Activated naive CD8-positive, alpha-beta T cell (primary cell): ENCODE results near the gene ACACA.
"Not testable (repeated sequence)": the region's sequence is repeated elsewhere in the genome, so short reads cannot be mapped to it uniquely, and the experiment has no call there.

Experiments used
- H3K27ac Mint-ChIP-seq: one replicate; pipeline ENCODE4 v1.8.0; 2021; ENCODE audit warnings: mixed read lengths
- H3K27me3 Mint-ChIP-seq: one replicate; pipeline ENCODE4 v1.8.0; 2021; ENCODE audit warnings: mixed read lengths
- H3K36me3 Mint-ChIP-seq: one replicate; pipeline ENCODE4 v1.8.0; 2021; ENCODE audit warnings: mixed read lengths
- H3K4me1 Mint-ChIP-seq: one replicate; pipeline ENCODE4 v1.8.0; 2021; ENCODE audit warnings: low read depth, mixed read lengths
- H3K4me3 Mint-ChIP-seq: one replicate; pipeline ENCODE4 v1.8.0; 2021; ENCODE audit warnings: mild to moderate bottlenecking, mixed read lengths
- H3K9me3 Mint-ChIP-seq: one replicate; pipeline ENCODE4 v1.8.0; 2021; ENCODE audit warnings: low read depth, mixed read lengths

The ACACA gene

DNA sequence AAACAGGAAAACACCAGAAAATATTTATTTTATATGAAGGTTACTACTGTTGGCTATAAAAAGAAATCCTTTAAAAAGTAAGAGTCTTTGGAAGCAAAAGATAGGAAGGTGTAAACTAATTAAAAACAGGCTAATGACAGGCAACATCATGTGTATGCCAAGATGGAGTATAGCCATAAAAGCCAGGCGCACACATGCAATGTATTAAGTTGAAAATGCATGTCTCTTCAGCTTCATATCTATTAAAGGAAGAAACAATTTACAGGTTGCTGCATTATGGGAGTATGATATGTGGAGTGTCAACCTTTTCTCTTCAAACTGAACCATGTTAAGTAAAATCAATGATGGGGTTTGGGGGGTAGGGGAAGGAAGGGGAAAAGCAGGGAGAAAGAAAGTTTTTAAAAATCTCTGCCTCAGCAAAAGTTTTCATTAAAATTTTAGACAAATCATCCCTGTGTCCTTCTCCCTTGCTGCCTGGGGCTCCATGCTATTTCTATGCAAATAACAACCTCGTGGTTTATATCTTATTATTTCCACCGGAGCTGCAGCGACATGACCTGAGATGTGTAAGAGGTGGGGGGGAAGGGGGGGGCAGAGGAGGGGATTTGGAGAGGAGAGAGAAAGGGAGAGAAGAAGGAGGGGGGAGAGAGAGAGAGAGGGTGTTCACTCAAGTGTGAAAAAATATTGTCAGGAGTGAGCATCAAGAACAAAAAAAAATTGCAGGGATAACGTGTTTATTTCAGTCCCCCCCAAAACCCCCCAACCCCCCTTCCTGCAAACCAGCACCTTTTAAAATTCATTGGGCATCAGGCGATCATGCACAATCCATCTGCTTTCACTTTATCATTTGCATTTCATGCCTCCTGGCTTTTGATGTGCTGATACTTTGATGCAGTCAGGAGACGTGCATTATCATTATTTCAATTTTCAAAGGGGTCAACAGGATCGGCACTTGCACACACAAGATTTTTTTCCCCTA, 260.3 kb downstream of the ACACA start:
- H3K36me3 Mint-ChIP-seq, result peaks cover 24% of the 10 kb centered on the region
- peaks cover 3% of the 10 kb centered on the region for H3K4me1 Mint-ChIP-seq
- no peak overlapping the region for H3K27ac Mint-ChIP-seq
- H3K4me3 Mint-ChIP-seq, result no peak overlapping the region
- H3K27me3 Mint-ChIP-seq, result no peaks in the 10 kb centered on the region
- no peaks in the 10 kb centered on the region for H3K9me3 Mint-ChIP-seq

DNA sequence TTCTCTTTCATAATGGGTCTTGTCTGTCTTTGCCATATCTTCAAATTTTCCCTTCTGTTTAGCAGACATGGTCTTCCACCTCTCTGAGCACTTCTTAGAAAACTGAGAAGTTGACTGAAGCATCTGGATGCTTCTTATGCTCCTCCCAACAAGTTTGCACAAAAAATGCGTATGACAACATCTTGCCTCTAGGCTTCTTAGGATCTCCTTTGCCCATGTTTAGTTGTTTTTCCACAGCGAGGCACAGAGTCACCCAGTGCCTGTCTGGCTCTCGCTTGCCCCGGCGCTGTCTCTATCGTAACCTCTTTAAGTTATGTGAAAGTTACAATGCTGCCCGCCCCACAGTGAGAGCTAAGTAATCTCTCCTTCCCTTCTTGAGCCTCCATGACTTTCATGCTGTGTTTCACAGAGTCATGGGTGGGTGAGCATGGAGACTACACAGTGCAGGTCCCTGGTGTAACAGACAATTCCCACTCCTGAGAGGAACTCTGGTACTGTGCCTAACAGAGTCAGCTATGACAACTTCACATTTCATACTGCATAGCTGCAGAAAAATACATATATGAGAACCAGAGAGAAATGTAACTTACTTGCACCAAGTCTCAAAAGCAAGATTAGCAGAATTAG, 262.4 kb downstream of the ACACA start:
- no peaks in the 10 kb centered on the region for H3K27me3 Mint-ChIP-seq
- H3K36me3 Mint-ChIP-seq, result peaks cover 19% of the 10 kb centered on the region
- H3K9me3 Mint-ChIP-seq, result no peaks in the 10 kb centered on the region
- no peak overlapping the region for H3K27ac Mint-ChIP-seq
- H3K4me1 Mint-ChIP-seq, result peaks cover 3% of the 10 kb centered on the region
- no peak overlapping the region for H3K4me3 Mint-ChIP-seq

DNA sequence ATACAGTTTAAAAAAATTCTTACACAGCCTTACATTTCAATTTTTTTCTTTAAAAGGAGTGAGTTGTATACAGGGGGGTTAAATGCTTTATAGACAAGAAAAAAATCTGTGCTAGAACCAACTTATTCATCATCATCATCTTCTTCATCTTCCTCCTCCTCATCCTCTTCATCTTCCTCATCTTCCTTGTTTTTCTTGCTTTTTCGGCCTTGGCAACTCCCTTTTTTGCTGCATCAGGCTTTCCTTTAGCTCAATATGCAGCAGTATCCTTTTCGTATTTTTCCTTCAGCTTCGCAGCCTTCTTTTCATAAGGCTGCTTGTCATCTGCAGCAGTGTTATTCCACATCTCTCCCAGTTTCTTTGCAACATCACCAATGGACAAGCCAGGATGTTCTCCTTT, 263.1 kb downstream of the ACACA start:
- peaks cover 23% of the 10 kb centered on the region for H3K36me3 Mint-ChIP-seq
- H3K9me3 Mint-ChIP-seq, H3K27me3 Mint-ChIP-seq, H3K4me1 Mint-ChIP-seq, H3K4me3 Mint-ChIP-seq, H3K27ac Mint-ChIP-seq: not testable (repeated sequence)

DNA sequence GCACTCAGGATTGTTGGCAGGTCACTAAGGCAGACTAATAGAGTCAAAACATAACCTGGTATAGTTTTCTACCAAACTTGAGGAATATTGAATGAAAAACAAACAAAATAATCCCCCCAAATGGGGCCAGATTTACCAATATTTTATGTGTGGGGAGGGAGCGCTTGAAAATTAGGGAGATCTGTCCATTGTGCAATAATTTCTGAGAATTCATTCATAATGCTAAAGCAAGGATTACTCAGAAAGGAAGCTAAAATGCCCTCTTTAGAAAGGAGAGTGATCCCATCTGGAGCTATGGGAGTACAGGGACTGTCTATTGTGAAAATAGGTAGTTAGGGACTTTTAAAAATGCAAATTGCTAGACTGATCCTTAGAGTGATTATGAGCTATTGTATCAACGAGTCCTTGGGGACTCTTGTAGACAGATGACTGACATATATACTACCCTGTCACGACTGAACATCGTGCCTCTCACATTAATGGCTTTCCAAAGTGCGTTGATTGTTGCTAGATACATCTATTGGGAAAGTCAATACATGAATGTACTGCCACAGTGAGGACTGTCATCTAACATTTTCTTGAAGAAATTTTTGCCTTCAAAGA, 264.2 kb downstream of the ACACA start:
- no peaks in the 10 kb centered on the region for H3K27me3 Mint-ChIP-seq
- no peak overlapping the region for H3K4me3 Mint-ChIP-seq
- no peak overlapping the region for H3K27ac Mint-ChIP-seq
- H3K36me3 Mint-ChIP-seq, result peaks cover 25% of the 10 kb centered on the region
- H3K4me1 Mint-ChIP-seq, result peaks cover 3% of the 10 kb centered on the region
- no peaks in the 10 kb centered on the region for H3K9me3 Mint-ChIP-seq

DNA sequence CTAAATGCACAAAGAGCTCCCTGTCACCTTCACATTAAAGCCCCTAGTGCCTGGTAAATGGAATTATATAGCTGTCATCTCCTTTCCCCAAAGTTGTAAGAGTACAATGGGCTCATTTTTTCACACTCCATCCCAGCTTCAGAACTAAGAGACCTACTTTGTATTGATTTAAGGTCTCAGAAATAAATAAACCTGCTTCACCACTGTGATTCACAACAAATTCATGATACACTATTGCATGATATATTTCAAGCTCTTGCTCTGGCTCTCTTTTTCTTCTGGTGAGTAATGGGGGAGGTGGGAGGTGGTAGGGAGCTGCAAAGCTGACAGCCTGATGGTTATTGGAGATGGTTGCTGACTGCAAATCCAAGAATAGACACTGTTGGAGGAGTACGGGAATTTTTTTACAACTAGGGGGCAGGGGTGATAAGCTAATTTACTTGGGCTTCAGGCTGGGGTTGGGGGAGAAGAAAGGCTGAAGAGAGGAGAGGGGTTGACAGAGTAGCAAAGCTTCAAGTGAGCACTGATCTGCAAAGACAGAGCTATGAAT, 268.0 kb downstream of the ACACA start:
- H3K4me3 Mint-ChIP-seq, result no peak overlapping the region
- no peak overlapping the region for H3K27ac Mint-ChIP-seq
- H3K36me3 Mint-ChIP-seq, result peaks cover 20% of the 10 kb centered on the region
- H3K4me1 Mint-ChIP-seq, result peaks cover 2% of the 10 kb centered on the region
- H3K9me3 Mint-ChIP-seq, result no peaks in the 10 kb centered on the region
- no peaks in the 10 kb centered on the region for H3K27me3 Mint-ChIP-seq

DNA sequence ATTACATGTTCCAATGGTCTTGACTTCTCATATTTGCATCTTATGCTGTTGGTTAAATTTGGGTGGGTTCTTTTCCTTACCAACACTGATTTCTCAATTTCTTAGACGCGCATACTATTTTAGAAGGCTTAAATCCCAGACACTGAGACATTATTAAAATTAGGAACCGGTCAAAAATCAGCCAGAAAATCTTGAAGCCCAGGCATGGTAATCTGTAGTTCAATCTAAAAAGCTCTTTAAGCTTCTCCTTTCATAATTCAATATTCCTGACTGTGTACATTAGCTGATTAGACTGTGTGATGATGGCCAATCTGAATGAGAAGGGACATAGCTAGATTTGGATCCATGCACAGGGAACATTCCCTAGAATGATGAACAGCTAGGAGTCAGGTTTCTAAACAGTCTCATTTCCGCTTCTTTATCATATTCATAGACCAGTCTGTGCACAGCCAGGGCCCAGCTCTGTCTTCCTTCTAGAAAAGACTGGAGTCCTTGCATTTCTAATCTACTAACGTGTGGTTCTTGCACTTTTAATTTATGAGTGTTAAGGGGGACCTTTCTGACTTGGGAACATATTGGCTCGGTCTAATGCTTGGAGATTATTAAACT, 268.6 kb downstream of the ACACA start:
- Mint-ChIP-seq H3K36me3 (peaks cover 19% of the 10 kb centered on the region), H3K4me1 (peaks cover 2% of the 10 kb centered on the region), H3K4me3 (no peak overlapping the region), H3K9me3 (no peaks in the 10 kb centered on the region), H3K27me3 (no peaks in the 10 kb centered on the region), H3K27ac (no peak overlapping the region)

DNA sequence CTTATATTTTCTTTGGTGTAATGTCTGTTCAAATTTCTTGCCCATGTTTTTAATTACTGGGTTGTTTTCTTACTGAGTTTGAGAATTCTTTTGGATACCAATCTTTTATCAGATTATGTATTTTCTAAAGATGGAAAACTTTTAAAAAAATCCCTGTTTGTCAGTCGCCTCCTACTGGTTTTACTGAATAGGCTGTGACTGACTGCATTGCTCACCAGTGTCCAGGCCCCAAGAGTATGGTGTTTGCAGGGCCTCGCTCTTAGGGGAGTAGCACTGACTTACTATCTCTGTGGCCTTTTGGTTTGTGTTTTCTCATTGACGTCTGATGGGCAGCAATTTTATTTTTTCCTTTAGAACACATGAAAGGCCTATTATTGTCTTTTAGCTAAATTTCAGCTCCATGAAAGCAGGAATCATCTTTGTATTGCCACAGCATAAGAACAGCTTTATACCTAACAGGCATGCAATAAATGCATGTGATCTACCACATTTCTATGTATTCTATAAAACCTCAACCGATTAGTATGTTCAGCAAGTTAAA, 269.5 kb downstream of the ACACA start:
- Mint-ChIP-seq H3K27me3 (no peaks in the 10 kb centered on the region), H3K9me3 (no peaks in the 10 kb centered on the region), H3K4me3 (no peak overlapping the region), H3K27ac (no peak overlapping the region), H3K4me1 (peaks cover 2% of the 10 kb centered on the region), H3K36me3 (peaks cover 14% of the 10 kb centered on the region)

DNA sequence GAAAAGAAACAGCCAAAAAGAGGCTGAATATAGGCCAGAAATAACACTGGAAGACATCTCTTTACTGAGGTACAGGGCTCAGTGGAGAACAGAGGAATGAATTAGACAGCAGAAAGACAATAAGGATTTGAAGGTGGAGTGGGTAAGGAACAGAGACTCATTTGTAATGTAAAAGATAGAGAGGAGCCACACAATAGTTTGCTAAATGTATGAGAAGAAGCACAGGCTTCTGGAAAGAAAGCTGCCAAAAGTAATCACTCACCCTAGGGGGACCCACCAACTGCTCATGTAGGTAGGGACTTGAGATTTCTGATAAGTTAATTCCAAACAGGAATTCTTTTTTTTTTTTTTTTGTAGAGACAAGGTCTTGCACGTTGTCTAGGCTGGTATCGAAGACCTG, 271.1 kb downstream of the ACACA start:
- H3K36me3 Mint-ChIP-seq, result peaks cover 10% of the 10 kb centered on the region
- H3K27me3 Mint-ChIP-seq, result no peaks in the 10 kb centered on the region
- no peak overlapping the region for H3K4me3 Mint-ChIP-seq
- no peak overlapping the region for H3K27ac Mint-ChIP-seq
- H3K4me1 Mint-ChIP-seq, result peaks cover 2% of the 10 kb centered on the region
- H3K9me3 Mint-ChIP-seq, result no peaks in the 10 kb centered on the region

DNA sequence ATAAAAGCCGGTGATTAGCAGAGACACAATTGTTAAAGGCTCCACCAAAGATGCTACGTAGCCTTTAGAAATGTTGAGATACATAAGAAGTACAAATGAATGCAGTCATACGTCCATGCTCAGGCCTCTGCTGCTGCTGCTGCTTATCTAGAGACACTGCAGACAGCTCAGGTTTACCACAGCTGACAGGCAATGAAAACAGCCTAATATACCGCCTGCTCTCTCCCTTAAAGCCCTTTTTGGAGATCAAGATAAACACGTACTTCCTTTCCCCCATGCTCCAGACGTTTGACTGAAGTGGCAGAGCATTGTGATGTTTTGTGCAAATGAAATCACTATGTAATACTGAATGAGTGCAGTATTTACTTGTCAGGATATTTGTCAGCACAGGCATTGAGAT, 272.6 kb downstream of the ACACA start:
- no peaks in the 10 kb centered on the region for H3K27me3 Mint-ChIP-seq
- H3K9me3 Mint-ChIP-seq, result no peaks in the 10 kb centered on the region
- H3K27ac Mint-ChIP-seq, result no peak overlapping the region
- H3K4me3 Mint-ChIP-seq, result no peak overlapping the region
- H3K4me1 Mint-ChIP-seq, result peaks cover 2% of the 10 kb centered on the region
- H3K36me3 Mint-ChIP-seq, result peaks cover 15% of the 10 kb centered on the region

DNA sequence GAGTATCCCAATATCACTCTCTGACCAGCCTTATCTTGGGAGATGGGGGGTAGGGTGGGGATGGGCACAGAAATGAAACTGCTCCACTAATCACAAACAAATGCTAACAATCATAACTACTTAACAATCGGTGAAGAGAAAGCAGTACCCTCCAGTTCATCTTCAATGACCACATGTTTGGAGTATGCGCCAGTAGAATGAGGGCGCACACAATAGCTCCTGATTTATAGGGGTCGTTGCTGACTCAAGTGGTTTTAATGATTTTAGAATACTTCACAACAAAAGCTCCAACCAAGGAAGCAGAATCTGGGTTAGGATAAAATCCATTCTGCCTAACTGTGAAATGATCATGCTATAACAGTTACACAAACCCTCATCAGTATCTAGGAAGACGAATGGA, 273.5 kb downstream of the ACACA start:
- no peak overlapping the region for H3K27ac Mint-ChIP-seq
- H3K27me3 Mint-ChIP-seq, result no peaks in the 10 kb centered on the region
- no peaks in the 10 kb centered on the region for H3K9me3 Mint-ChIP-seq
- H3K36me3 Mint-ChIP-seq, result peaks cover 10% of the 10 kb centered on the region
- H3K4me1 Mint-ChIP-seq, result peaks cover 2% of the 10 kb centered on the region
- no peak overlapping the region for H3K4me3 Mint-ChIP-seq

DNA sequence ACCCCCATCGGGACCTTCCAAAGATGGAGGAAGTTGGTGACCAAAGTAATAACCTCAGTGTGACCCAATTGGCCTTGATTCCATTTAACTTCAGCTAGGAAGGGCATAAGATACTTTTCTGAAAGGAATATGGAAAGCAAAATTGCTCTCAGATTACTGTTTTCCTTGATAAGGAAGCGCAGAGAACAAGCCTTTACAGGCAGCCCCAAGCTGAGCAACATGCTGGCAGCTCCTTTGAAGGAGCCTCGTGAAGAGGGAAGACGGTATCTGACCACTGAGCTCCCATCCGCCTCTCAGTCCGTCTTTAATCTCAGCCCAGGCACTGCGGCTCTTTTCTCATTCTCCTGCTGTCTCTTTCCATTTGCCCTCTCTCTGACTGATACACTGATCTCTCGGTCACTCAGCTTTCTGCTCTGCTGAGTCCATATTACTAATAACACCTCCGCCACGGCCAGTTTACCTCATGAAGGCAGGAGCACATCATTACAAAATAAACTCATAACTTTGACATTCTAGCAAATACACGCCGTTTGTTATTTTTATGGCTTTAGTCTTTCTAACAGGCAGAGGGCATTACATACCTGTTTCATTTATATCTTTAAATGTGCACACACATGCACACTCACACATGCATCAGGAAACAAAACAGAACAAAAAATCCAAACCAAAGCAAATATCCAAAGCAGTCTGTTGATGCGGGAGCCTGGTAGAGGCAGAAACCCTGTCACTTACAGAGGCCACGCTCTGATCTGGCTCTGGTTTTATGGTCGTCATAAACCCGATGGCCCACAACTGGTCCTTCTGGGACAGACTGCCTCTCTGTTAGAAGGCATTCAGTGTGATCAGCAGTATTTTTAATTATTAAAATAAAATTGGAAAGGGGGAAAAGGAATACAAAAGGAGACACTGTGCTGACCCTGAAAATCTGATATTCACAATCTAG, 274.7 kb downstream of the ACACA start:
- H3K4me1 Mint-ChIP-seq, result peaks cover 2% of the 10 kb centered on the region
- peaks cover 8% of the 10 kb centered on the region for H3K36me3 Mint-ChIP-seq
- no peaks in the 10 kb centered on the region for H3K9me3 Mint-ChIP-seq
- no peak overlapping the region for H3K27ac Mint-ChIP-seq
- H3K4me3 Mint-ChIP-seq, result no peak overlapping the region
- H3K27me3 Mint-ChIP-seq, result no peaks in the 10 kb centered on the region

DNA sequence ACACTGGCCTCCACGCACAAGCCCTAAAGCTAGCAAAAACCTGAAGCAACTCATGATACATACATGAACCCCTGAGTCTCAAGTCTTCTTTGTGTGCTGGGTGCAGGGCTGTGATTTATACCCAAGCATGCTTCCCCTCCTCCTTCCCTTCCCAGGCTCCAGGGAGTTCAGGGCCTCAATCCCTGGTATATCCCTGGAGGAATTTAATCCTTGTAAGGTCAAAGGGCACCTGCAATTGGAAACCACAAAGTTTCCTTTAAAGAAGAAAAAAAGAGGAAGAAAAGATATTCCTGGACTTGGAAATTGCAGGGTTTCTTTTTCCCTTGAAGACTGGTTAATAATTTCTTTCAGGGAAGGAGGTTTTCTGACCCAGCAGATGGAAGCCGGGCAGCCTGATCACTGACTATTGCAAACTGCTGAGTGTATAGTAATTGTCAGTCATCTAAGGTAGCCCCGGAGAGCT, 275.6 kb downstream of the ACACA start:
- Mint-ChIP-seq H3K9me3 (no peaks in the 10 kb centered on the region), H3K4me3 (no peak overlapping the region), H3K36me3 (peaks cover 17% of the 10 kb centered on the region), H3K4me1 (peaks cover 2% of the 10 kb centered on the region), H3K27me3 (no peaks in the 10 kb centered on the region), H3K27ac (no peak overlapping the region)

DNA sequence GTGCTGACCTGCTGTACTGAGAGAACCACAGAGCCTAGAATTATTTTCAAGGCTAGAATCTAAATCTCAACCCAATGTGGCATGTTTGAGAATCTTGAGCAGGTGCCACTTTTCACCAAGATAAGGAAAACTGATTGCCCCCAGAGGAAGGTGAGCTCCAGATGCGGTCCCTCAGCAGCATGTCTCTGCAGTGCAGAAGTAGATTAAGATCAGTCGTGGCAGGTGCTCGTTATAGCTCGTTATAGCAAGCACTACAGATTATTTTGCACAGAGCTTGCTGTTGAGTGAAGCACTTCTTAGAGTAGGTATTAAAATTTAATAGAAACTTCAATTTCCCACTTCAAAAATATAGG, 281.8 kb downstream of the ACACA start:
- no peaks in the 10 kb centered on the region for H3K4me1 Mint-ChIP-seq
- peaks cover 37% of the 10 kb centered on the region for H3K36me3 Mint-ChIP-seq
- no peaks in the 10 kb centered on the region for H3K27me3 Mint-ChIP-seq
- no peak overlapping the region for H3K27ac Mint-ChIP-seq
- no peak overlapping the region for H3K4me3 Mint-ChIP-seq
- H3K9me3 Mint-ChIP-seq, result no peaks in the 10 kb centered on the region
